ENCODE measurements around the gene LDB2.

LDB2 gene

DNA sequence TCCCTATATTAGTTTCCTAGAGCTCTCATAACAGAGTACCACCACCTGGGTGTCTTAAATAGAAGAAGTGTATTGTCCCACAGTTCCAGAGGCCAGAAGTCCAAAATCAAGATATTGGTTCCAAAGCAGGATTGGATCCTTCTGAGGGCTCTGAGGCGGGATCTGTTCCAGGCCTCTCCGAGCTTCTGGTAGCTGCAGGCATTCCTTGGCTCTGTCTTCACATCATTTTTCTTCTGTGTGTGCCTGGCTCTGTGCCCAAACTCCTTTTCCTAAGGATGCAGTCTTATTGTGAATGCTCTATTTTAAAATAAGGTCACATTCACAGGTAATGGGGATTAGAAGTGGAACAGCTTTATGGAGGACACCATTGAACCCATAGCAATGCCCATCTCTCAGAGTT lies 418.4 kb downstream of the LDB2 start:
- TF ChIP-seq, protein P1, sequence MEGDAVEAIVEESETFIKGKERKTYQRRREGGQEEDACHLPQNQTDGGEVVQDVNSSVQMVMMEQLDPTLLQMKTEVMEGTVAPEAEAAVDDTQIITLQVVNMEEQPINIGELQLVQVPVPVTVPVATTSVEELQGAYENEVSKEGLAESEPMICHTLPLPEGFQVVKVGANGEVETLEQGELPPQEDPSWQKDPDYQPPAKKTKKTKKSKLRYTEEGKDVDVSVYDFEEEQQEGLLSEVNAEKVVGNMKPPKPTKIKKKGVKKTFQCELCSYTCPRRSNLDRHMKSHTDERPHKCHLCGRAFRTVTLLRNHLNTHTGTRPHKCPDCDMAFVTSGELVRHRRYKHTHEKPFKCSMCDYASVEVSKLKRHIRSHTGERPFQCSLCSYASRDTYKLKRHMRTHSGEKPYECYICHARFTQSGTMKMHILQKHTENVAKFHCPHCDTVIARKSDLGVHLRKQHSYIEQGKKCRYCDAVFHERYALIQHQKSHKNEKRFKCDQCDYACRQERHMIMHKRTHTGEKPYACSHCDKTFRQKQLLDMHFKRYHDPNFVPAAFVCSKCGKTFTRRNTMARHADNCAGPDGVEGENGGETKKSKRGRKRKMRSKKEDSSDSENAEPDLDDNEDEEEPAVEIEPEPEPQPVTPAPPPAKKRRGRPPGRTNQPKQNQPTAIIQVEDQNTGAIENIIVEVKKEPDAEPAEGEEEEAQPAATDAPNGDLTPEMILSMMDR (IDR thresholded peaks at IDR 0.05; ENCODE audit: low read depth, low read length) = no peak
- no peak overlapping the region for H3K4me3 ChIP-seq (replicated peaks in 1 of 2; ENCODE audit: low read depth in 2 of 2, low read length in 2 of 2)
- DNase-seq (ENCODE audit: low read depth in 2 of 2) = peak in 1 of 2 donors; percentile 28

DNA sequence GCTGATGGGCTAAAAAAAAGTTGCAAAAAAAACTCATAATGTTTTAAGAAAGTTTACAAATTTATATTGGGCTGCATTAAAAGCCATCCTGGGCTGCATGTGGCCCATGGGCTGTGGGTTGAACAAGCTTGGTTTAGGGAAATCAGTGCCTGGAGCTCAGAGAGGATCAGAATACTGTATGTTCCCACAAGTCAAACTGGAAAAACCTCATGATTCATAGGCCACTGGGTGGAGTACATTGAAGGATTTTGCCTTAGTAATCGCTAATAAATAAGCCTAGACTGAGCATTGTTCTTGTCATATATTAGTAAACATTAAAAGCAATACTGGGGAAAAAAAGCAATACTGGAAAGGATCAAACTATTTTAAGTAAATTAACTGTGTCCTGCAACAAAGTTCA lies 425.9 kb downstream of the LDB2 start:
- DNase-seq (ENCODE audit: low read depth in 2 of 2) = peak in 1 of 2 donors; percentile 10
- H3K4me3 ChIP-seq (replicated peaks in 1 of 2; ENCODE audit: low read depth in 2 of 2, low read length in 2 of 2) = no peak overlapping the region
- TF ChIP-seq, protein P1 (IDR thresholded peaks at IDR 0.05; ENCODE audit: low read depth, low read length) = no peak

DNA sequence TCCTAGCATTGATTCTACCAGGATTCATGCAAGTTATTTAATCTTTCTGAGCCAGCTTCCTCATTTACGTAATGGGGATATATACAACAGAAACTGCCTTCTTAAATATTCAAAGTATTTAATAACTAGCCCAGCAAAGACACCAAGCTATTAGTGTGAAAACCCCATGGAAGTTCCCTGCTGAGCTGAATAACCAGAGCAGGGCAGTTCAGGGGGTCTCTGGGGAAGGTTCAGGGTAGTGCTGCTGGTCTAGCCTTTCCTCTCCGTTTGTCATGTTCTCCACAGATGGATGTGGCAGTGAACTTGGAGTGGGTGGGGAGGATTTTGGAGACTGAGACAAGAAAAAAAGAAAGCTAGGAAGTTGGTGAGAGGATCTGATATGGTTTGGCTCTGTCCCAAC lies 431.4 kb downstream of the LDB2 start:
- no peak overlapping the region for H3K4me3 ChIP-seq (replicated peaks in 1 of 2; ENCODE audit: low read depth in 2 of 2, low read length in 2 of 2)
- TF ChIP-seq, protein P1 (IDR thresholded peaks at IDR 0.05; ENCODE audit: low read depth, low read length) = no peak
- DNase-seq (ENCODE audit: low read depth in 2 of 2) = no peak

DNA sequence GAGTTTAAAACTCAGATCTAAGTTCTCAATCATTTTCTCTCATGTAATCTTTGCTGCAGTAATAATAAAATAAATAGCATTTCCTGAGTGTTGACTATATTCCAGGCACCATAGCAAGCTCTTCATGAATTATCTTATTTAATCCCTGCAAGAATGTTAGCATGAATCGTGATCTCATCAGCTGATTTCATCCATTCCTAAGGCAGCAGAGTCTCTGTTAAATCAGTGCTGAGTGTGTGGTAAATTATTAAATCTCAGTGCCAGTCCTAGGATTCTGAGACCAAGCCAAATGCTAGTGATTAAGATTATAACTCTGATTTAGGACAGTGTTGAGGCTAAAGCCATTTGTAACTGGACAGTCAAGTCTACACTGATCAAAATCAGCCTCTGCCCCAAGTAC lies 431.9 kb downstream of the LDB2 start:
- DNase-seq (ENCODE audit: low read depth in 2 of 2) = no peak
- H3K4me3 ChIP-seq (replicated peaks in 1 of 2; ENCODE audit: low read depth in 2 of 2, low read length in 2 of 2) = no peak overlapping the region
- TF ChIP-seq, protein P1 (IDR thresholded peaks at IDR 0.05; ENCODE audit: low read depth, low read length) = no peak

DNA sequence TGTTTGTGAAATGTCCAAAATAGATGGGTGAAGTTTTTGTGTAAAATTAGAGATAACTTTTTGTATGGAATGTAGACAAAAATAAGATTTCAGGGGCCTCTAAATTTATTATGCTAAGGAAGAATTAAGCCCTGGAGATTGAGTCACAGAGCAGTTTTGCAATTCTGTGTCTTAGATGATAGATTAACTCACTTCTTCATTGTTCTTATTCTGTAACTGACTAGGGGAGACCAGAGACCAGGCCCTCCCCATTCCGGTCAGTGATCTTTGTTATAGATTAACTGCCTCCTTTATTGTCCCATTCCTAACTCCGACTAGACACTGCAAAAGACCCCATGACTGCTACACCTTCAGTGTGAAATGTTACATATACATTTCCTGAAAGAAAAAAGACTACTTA lies 433.8 kb downstream of the LDB2 start:
- no peak overlapping the region for H3K4me3 ChIP-seq (replicated peaks in 1 of 2; ENCODE audit: low read depth in 2 of 2, low read length in 2 of 2)
- TF ChIP-seq, protein P1 (IDR thresholded peaks at IDR 0.05; ENCODE audit: low read depth, low read length) = no peak
- DNase-seq (ENCODE audit: low read depth in 2 of 2) = peak in 1 of 2 donors; percentile 15

DNA sequence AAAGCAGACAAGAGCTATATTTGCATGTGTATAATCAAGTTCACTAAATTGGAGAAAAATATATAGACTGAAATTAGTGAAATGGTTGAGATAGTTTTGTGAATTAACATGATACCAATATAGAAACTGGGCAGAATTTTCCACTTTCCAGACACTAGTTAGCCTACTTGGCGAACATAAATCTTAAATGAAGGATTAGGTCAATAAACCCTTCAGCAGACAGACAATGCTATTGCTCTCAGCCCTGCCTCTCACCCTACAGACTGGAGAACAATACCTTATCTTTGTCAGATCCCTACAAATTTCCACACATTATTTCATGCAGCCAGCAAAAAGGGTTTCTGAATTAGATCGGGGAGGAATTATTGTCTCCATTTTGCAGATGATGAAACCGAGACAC lies 435.8 kb downstream of the LDB2 start:
- no peak overlapping the region for H3K4me3 ChIP-seq (replicated peaks in 1 of 2; ENCODE audit: low read depth in 2 of 2, low read length in 2 of 2)
- TF ChIP-seq, protein P1 (IDR thresholded peaks at IDR 0.05; ENCODE audit: low read depth, low read length) = no peak
- no peak for DNase-seq (ENCODE audit: low read depth in 2 of 2)

DNA sequence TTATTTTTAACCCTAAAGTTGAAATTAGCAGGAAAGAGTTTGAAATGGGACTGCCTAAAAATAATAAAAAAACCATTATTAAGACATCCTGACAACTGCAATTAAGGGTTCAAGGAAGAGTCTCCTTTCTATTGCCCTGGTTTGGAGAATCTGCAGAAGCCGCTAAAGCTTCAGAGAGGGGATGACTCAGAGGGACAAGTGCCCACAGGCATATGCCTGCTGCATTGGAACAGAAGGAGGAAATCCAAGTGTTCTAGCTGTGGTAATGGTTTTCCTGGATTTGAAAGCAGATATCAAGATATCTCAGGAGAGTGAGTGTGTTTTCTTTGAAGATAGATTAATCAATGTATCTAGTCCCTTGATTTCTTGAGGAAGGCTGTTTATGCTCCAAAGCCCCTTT lies 437.1 kb downstream of the LDB2 start:
- TF ChIP-seq, protein P1 (IDR thresholded peaks at IDR 0.05; ENCODE audit: low read depth, low read length) = no peak
- no peak for DNase-seq (ENCODE audit: low read depth in 2 of 2)
- H3K4me3 ChIP-seq (replicated peaks in 1 of 2; ENCODE audit: low read depth in 2 of 2, low read length in 2 of 2) = no peak overlapping the region
